Tibial nerve (tissue), 4 donors: ENCODE data around the gene ISL1. TPM values are rescaled to one million over a fixed set of nuclear protein-coding genes. Genes with fewer than 3 reads are reported as not detected.

Experiments
- DNase-seq, 2 donors: peaks; one replicate each; pipeline ENCODE4 v3.0.0-alpha.2; 2019; ENCODE audit warnings: low spot score in 2 of 2
- H3K27ac ChIP-seq, 4 donors: fragments of 200-600 bp; sonication (generic) in 3 of 4; one replicate each; pipeline ENCODE4 v1.5.1; 2017 to 2019; ENCODE audit warnings: mild to moderate bottlenecking in 1 of 4
- H3K27me3 ChIP-seq, 2 donors: fragments of 200-600 bp; sonication (generic) in 1 of 2; one replicate each; pipeline versions ENCODE4 v1.5.1 to v1.6.0; 2017 to 2019
- H3K36me3 ChIP-seq, 3 donors: fragments of 200-600 bp; sonication (generic); one replicate each; pipeline ENCODE4 v1.5.1; 2018 to 2019
- H3K4me1 ChIP-seq, 4 donors: fragments of 200-600 bp; sonication (generic) in 3 of 4; one replicate each; pipeline ENCODE4 v1.5.1; 2017 to 2019
- H3K4me3 ChIP-seq, 4 donors: fragments of 200-600 bp; sonication (generic) in 3 of 4; one replicate each; pipeline ENCODE4 v1.5.1; 2017 to 2019; ENCODE audit warnings: mild to moderate bottlenecking in 1 of 4, moderate library complexity in 1 of 4
- H3K9me3 ChIP-seq, 4 donors: fragments of 200-600 bp; sonication (generic) in 3 of 4; one replicate each; pipeline ENCODE4 v1.5.1; 2017 to 2019
- EP300 ChIP-seq, 2 donors: sonication (generic); formaldehyde crosslinking; IDR thresholded peaks; one replicate each; pipeline ENCODE4 v1.6.1; 2017; ENCODE audit warnings: antibody characterized with exemption in 2 of 2, mild to moderate bottlenecking in 1 of 2
- POLR2A ChIP-seq, 2 donors: fragments of 450-650 bp; IDR thresholded peaks; one replicate each; pipeline ENCODE4 v1.6.1; 2017; ENCODE audit warnings: antibody characterized with exemption in 2 of 2, mild to moderate bottlenecking in 2 of 2, moderate library complexity in 2 of 2
- WGBS, 2 donors: methylation state at CpG; one replicate each; pipeline ENCODE4 v1.1.5; 2018; 5-methylcytosine and 5-hydroxymethylcytosine counted together
- total RNA-seq, 4 donors: library from RNA; depleted of rRNA; stranded (reverse); fragments of >200 nt; gene quantifications; one replicate each; pipeline ENCODE4 v1.1.0, GENCODE V29; 2016
- TF ChIP-seq, protein P1 (sequence below), 5 experiments: fragments of 200-600 bp in 3 of 5; fragments of 450-650 bp in 2 of 5; sonication (generic) in 3 of 5; IDR thresholded peaks; one replicate each; pipeline ENCODE4 v1.5.1; 2016 to 2019; ENCODE audit warnings: antibody characterized with exemption in 5 of 5, mild to moderate bottlenecking in 3 of 5, moderate library complexity in 2 of 5

The ISL1 gene
- total RNA-seq, 4 donors from 2014 or later: not detected

DNA sequence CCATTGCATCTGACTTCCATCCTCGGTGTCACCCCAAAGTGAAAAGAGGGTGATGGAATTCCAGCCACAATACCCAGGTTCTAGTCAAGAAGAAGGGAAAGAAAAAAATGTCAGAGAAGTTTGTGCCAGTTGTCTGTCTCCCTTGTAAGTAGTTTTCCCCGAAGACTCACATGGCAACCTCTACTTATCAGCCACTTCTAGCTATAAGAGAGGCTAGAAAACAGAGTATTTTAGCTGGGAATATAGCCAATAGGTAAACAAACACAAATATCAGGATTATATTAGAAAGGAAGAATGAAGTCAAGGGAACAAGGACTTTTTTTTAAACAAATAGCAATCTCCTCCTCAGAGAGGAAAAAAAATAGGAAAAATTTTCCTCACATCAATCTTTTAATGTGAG, 12.2 kb upstream of the ISL1 start:
- no peak overlapping the region for H3K4me3 ChIP-seq
- H3K9me3 ChIP-seq: no peaks in the 10 kb centered on the region
- no peaks in the 10 kb centered on the region for H3K4me1 ChIP-seq
- no peak overlapping the region for H3K27ac ChIP-seq
- 88 to 93% methylated on average over 2 of the region's 2 CpGs for WGBS, 2 donors
- no peaks in the 10 kb centered on the region for H3K36me3 ChIP-seq
- H3K27me3 ChIP-seq: peaks cover 0 to 25% of the 10 kb centered on the region in 2 donors
- no peak for DNase-seq
- TF ChIP-seq POLR2A (IDR thresholded peaks at IDR 0.05) (no peak), EP300 (IDR thresholded peaks at IDR 0.05) (no peak)
- TF ChIP-seq, protein P1, sequence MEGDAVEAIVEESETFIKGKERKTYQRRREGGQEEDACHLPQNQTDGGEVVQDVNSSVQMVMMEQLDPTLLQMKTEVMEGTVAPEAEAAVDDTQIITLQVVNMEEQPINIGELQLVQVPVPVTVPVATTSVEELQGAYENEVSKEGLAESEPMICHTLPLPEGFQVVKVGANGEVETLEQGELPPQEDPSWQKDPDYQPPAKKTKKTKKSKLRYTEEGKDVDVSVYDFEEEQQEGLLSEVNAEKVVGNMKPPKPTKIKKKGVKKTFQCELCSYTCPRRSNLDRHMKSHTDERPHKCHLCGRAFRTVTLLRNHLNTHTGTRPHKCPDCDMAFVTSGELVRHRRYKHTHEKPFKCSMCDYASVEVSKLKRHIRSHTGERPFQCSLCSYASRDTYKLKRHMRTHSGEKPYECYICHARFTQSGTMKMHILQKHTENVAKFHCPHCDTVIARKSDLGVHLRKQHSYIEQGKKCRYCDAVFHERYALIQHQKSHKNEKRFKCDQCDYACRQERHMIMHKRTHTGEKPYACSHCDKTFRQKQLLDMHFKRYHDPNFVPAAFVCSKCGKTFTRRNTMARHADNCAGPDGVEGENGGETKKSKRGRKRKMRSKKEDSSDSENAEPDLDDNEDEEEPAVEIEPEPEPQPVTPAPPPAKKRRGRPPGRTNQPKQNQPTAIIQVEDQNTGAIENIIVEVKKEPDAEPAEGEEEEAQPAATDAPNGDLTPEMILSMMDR (IDR thresholded peaks at IDR 0.05): no peak

DNA sequence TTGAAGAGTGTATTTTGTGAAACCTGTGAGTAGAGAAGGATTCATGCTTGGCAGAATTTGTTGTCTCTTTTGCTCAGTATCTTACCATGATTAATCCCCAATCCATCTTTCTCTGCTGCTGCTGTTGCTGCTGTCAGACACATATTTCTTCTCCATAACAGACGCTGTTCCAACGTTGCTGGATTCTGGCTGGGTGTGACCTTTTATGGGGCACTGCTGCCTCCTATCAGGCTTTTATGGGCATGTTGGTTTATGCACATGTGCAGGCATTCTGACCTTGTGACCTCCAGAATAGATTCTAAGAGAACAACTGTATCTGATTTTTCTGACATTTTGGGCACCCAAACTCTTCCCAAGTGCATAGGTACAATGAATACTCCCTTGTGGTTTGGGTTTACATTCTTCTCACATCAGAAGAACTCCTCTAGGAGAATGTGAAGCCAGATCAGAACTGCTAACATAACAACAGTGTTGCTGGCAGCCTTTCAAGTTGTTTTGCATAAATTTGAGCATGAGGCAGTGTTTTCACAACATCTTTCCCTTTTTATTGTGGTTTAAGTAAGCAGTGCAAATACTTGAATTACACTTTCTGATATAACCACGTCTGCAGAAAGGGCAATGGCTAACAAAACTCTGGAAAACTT, 9.2 kb upstream of the ISL1 start:
- WGBS, 2 donors: 11 to 15% methylated on average over 3 of the region's 3 CpGs
- peaks cover 0 to 15% (median 6%) of the 10 kb centered on the region in 4 donors for H3K4me1 ChIP-seq
- H3K36me3 ChIP-seq: no peaks in the 10 kb centered on the region
- DNase-seq: no peak
- H3K9me3 ChIP-seq: no peaks in the 10 kb centered on the region
- no peak overlapping the region for H3K27ac ChIP-seq
- TF ChIP-seq EP300 (IDR thresholded peaks at IDR 0.05) (no peak), POLR2A (IDR thresholded peaks at IDR 0.05) (no peak)
- TF ChIP-seq, protein P1 (IDR thresholded peaks at IDR 0.05): no peak
- no peak overlapping the region for H3K4me3 ChIP-seq
- H3K27me3 ChIP-seq: peaks cover 0 to 48% of the 10 kb centered on the region in 2 donors

DNA sequence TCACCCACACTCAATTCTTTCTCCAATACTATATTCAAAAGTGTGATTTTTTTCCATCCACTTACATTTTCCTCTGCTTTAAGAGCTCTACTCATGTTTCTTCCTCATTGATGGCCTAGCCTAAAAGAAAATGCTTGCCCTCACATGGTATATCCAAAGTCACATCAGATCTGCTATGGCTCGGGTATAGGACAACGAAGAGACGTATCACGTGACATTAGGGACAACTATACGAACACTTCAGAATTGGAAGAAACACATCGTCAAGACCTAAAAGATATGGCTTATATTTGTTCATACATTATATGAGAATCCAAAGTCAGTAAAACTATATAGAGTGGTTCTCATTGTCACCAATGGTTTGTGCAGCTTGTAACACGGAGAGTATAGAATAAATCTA, 8.2 kb upstream of the ISL1 start:
- no peaks in the 10 kb centered on the region for H3K9me3 ChIP-seq
- DNase-seq: no peak
- peaks cover 0 to 22% (median 9%) of the 10 kb centered on the region in 4 donors for H3K4me1 ChIP-seq
- no peak overlapping the region for H3K27ac ChIP-seq
- WGBS, 2 donors: 94 to 95% methylated on average over 7 of the region's 7 CpGs
- H3K36me3 ChIP-seq: no peaks in the 10 kb centered on the region
- H3K27me3 ChIP-seq: peaks cover 0 to 57% of the 10 kb centered on the region in 2 donors
- TF ChIP-seq, protein P1 (IDR thresholded peaks at IDR 0.05): no peak
- TF ChIP-seq EP300 (IDR thresholded peaks at IDR 0.05) (no peak), POLR2A (IDR thresholded peaks at IDR 0.05) (no peak)
- H3K4me3 ChIP-seq: no peak overlapping the region

DNA sequence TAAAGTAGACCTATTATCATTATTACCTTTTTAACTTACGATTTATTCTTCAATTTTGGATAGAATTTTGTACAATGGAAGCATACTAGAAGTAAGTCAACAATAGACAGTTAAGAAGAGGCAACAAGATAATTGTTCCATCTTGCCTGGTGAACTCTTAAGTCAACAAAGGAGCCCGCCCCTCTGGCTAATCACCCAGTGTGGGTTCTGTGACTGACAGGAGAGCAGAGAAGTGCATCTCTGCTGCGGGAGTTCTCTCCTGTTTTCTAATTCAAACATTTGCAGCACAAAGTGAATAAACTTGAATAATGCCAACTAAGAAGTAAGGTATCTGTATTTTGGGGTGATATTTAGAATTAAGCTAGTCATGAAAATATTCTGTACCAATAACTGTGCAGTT, 6.7 kb upstream of the ISL1 start:
- H3K27ac ChIP-seq: no peak overlapping the region
- H3K9me3 ChIP-seq: no peaks in the 10 kb centered on the region
- no peak overlapping the region for H3K4me3 ChIP-seq
- WGBS, 2 donors: 49 to 53% methylated on average over 3 of the region's 3 CpGs
- TF ChIP-seq EP300 (IDR thresholded peaks at IDR 0.05): no peak
- TF ChIP-seq, protein P1 (IDR thresholded peaks at IDR 0.05): no peak
- TF ChIP-seq POLR2A (IDR thresholded peaks at IDR 0.05): no peak
- H3K27me3 ChIP-seq: peaks cover 0 to 68% of the 10 kb centered on the region in 2 donors
- H3K36me3 ChIP-seq: no peaks in the 10 kb centered on the region
- H3K4me1 ChIP-seq: peaks cover 0 to 22% (median 9%) of the 10 kb centered on the region in 4 donors
- DNase-seq: no peak

DNA sequence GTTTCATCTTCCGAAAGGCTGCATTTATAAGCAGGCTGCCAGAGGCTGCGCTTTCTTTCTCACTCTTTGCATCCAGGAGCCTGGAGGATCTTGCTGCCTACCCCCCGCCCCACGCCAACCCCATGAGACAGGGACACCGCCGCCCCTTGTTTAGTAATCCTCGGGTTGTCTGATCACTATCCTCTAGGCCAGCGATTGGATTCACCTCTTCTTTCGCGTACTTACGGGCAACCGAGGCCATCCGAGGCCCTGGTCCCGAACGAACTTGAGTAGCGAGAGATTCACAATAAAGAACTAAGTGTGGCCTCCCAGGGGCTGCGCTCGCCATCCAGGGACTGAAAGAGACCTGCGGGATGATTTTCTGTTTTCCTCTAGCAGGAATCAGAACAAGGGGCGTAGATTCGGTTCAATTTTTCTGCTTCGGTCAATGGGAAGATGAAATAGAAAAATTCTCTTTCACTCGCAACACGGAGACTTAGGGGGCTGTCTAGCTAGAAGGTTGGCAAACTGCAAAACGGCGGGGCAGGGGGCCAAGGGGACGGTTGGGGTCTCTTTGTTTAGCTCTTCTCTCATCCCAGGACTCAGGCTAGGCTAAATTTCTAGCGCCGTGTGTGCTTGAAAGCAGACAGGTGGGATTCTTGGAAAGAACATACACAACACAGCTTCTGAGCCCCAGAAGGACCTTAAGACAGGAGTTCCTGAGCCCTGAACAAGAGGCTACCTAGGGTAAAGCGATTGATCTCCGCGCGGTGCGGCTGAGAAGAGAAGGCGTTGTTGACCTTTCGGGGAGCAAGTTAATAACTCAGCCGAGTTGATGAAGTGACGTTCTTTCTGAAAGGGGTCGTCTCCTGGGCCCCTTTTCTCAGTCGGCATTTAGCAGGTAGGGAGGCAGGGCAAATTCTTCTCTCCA, 5.8 kb upstream of the ISL1 start:
- H3K27ac ChIP-seq: no peak overlapping the region
- no peaks in the 10 kb centered on the region for H3K36me3 ChIP-seq
- no peak for TF ChIP-seq POLR2A (IDR thresholded peaks at IDR 0.05)
- TF ChIP-seq, protein P1 (IDR thresholded peaks at IDR 0.05): no peak
- no peak for TF ChIP-seq EP300 (IDR thresholded peaks at IDR 0.05)
- no peak overlapping the region for H3K4me3 ChIP-seq
- no peak for DNase-seq
- peaks cover 0 to 77% of the 10 kb centered on the region in 2 donors for H3K27me3 ChIP-seq
- H3K4me1 ChIP-seq: peaks cover 0 to 26% (median 11%) of the 10 kb centered on the region in 4 donors
- no peaks in the 10 kb centered on the region for H3K9me3 ChIP-seq
- 16 to 22% methylated on average over 39 to 40 of the region's 40 CpGs for WGBS, 2 donors
